ENCODE data around the gene LAMTOR2.

DNA sequence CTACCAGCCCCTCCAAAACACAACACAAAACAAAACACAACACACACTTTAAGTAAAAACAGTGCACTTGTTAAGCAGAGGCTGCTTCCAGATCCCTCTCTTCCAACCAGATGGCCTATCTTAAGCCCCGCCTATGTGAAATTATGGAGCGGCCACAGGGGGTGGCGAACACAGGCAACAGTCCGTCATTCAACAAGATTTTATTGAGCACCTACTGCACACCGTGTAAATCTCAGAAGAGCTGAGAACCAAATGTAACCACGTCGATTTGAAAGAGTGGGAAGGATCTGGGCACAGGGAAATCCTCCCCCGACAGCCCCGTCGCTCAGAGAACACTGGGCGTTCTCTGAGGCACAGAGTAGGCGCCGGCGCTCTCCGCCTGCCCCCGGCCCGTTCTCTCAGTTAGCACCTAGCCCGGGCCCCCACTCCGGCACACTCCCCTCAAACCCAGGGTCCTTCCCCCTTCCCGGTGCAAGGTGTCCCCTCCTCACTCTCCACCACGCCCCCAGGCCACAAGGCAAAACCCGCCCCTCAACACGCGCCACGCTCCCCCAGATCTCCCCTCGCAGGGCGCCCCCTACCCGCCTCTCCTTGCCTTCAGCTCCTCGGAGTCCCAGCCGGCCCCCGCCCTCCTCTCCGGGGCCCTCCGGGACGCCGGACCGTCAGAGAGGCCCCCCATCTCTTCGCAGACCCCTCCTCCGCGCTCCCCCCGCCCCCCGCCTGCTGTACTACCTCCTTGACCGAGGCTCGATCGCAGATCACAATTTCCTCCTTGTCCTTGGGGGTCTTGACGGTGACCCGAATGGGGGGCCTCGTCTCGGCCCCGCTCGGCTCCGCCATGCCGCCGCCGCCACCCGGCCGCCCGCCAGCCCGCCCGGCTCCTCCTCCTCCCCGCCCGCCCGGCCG, 1.5 kb upstream of the LAMTOR2 start:
- TF ChIP-seq, protein P1, sequence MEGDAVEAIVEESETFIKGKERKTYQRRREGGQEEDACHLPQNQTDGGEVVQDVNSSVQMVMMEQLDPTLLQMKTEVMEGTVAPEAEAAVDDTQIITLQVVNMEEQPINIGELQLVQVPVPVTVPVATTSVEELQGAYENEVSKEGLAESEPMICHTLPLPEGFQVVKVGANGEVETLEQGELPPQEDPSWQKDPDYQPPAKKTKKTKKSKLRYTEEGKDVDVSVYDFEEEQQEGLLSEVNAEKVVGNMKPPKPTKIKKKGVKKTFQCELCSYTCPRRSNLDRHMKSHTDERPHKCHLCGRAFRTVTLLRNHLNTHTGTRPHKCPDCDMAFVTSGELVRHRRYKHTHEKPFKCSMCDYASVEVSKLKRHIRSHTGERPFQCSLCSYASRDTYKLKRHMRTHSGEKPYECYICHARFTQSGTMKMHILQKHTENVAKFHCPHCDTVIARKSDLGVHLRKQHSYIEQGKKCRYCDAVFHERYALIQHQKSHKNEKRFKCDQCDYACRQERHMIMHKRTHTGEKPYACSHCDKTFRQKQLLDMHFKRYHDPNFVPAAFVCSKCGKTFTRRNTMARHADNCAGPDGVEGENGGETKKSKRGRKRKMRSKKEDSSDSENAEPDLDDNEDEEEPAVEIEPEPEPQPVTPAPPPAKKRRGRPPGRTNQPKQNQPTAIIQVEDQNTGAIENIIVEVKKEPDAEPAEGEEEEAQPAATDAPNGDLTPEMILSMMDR (IDR thresholded peaks at IDR 0.05 in 2 of 3, conservative IDR thresholded peaks at IDR 0.05 in 1 of 3; ENCODE audit: control insufficient read depth in 2 of 3, extremely low read depth in 1 of 3, insufficient read depth in 1 of 3, low read depth in 3 of 3, low read length in 3 of 3): peak in 2 of 3 experiments; percentile 39 to 47; a peak in 3 of 6 replicates
- TF ChIP-seq ASH2L (IDR thresholded peaks at IDR 0.05; ENCODE audit: borderline replicate concordance, low read depth) (no peak), EP300 (IDR thresholded peaks at IDR 0.05; ENCODE audit: borderline replicate concordance in 1 of 2, control insufficient read depth in 1 of 2, low read depth in 2 of 2, low read length in 2 of 2) (no peak), NRF1 (conservative IDR thresholded peaks at IDR 0.05; ENCODE audit: low read depth, low read length) (no peak), EZH2 (IDR thresholded peaks at IDR 0.05; ENCODE audit: borderline replicate concordance, control insufficient read depth, low read depth, low read length) (no peak), RELA (IDR thresholded peaks at IDR 0.05; ENCODE audit: borderline replicate concordance, partially characterized antibody) (no peak), SIX5 (IDR thresholded peaks at IDR 0.05; ENCODE audit: low read depth, low read length, severe bottlenecking) (no peak), POLR2AphosphoS5 (IDR thresholded peaks at IDR 0.05; ENCODE audit: low read length) (no peak), POU2F2 (IDR thresholded peaks at IDR 0.05; ENCODE audit: borderline replicate concordance, low read depth, low read length) (no peak), JUNB (IDR thresholded peaks at IDR 0.05) (no peak), CEBPB (IDR thresholded peaks at IDR 0.05; ENCODE audit: borderline replicate concordance in 1 of 2, low read depth in 2 of 2, low read length in 2 of 2) (no peak), SP1 (IDR thresholded peaks at IDR 0.05; ENCODE audit: low read depth, low read length) (no peak)

Measured in GM12878 (cell line).